ENCODE measurements around the gene LTN1. TPM values are rescaled to one million over a fixed set of nuclear protein-coding genes. Genes with fewer than 3 reads are reported as not detected.
"Not testable (repeated sequence)": the region's sequence is repeated elsewhere in the genome, so short reads cannot be mapped to it uniquely, and the experiment has no call there.

The LTN1 gene
- polyA plus RNA-seq, 2 of the 4 experiments (the other 2 are of a cell fraction) = 6.9 to 12.3 TPM

DNA sequence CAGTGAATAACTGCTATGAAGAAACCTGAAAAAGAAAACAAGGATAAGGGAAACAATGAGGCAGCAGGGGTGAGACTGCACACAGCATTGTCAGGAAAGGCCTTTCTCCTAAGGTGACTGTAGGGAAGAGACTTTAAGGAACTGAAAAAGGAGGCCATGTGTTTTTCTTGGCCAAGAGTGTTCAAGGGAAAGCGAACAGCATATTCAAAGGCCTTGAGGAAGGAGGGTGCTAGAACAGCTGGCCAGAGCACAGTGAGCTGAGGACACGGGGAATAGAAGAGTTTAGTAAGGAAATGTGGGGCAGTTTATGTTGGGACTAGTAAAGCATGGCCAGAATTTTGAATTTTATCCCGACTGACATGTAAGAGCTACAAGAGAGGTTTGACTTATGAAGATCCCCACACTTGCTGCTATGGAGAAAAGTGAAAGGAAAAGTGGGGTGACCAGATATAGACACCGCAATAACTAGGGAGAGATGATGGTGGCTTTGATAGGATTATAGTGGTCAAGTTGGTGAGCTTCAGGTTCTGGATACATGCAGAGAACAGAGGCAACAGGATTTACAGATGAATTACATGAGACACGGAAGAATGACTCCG, 25.1 kb upstream of the LTN1 start:
- TF ChIP-seq FOXS1 (CRISPR knock-in tag; IDR thresholded peaks at IDR 0.05) (no peak), JUN (IDR thresholded peaks at IDR 0.05) (no peak), CHD2 (IDR thresholded peaks at IDR 0.05; ENCODE audit: low read length, partially characterized antibody) (no peak), RCOR1 (IDR thresholded peaks at IDR 0.05; ENCODE audit: low read depth, low read length) (no peak), CBX8 (IDR thresholded peaks at IDR 0.05) (no peak), PHF8 (IDR thresholded peaks at IDR 0.05; ENCODE audit: borderline replicate concordance, low read depth) (no peak), POLR2AphosphoS2 (conservative IDR thresholded peaks at IDR 0.05; ENCODE audit: low read length) (no peak), EHF (CRISPR knock-in tag; IDR thresholded peaks at IDR 0.05) (no peak), SREBF2 (IDR thresholded peaks at IDR 0.05) (no peak), TP53 (CRISPR knock-in tag; IDR thresholded peaks at IDR 0.05) (no peak)
- Histone ChIP-seq H3K4me1 (peaks cover 13% of the 10 kb centered on the region; the same call in 2 of the 3 replicates), H3K4me3 (peak overlapping the region; percentile 98), H3K9me3 (no peaks in the 10 kb centered on the region), H3K4me2 (peak overlapping the region; percentile 97), H3K27ac (peak overlapping the region; percentile 94 to 96; a peak in 5 of 6 replicates)
- DNase-seq (ENCODE audit: low read depth in 1 of 2, low spot score in 1 of 2) = no peak
- no peak for ATAC-seq
- ChIA-PET CTCF (interaction anchor here (0.6 kb wide), 1 partner anchor 10 kb away, joined by 3 read pairs; no protein-coding TSS in a partner anchor), POLR2A (interaction anchor here (3.2 kb wide), 1 partner anchor 15 kb away, joined by 40 read pairs; no protein-coding TSS in a partner anchor)
- WGBS (ENCODE audit: missing lambda C conversion rate) = 54% methylated on average over 6 of the region's 6 CpGs
- no peak for FAIRE-seq

DNA sequence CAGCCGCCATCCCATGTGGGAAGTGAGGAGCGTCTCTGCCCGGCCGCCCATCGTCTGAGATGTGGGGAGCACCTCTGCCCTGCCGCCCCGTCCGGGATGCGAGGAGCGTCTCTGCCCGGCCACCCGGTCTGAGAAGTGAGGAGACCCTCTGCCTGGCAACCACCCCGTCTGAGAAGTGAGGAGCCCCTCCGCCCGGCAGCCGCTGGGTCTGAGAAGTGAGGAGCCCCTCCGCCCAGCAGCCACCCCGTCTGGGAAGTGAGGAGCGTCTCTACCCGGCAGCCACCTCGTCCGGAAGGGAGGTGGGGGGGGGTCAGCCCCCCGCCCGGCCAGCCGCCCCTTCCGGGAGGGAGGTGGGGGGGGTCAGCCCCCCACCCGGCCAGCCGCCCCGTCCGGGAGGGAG, 18.6 kb upstream of the LTN1 start:
- H3K4me2 ChIP-seq; H3K9me3 ChIP-seq; ATAC-seq; DNase-seq (ENCODE audit: low read depth in 1 of 2, low spot score in 1 of 2); H3K4me3 ChIP-seq; POLR2A ChIA-PET; H3K27ac ChIP-seq; H3K4me1 ChIP-seq; CTCF ChIA-PET; FAIRE-seq: not testable (repeated sequence)
- WGBS (ENCODE audit: missing lambda C conversion rate) = no CpG with 5 or more reads among the region's 30 CpGs

DNA sequence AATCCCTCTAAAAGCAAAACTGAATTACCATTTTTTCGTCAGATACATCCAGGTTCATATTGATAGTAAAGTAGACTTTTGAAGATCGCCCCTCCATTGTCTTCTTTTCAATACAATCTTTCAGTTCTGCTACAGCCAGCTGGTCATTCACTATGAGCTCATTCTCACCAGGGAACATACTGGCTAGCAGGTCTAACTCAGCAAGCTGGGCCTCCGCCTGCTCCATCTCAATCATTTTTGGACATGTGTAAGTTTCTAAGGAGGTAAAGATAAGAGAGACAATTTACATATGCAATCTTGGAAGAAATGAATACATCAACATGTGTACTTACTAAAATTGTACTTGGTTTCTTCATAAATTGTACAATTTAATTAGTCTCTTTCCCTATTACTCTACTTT, 15.7 kb upstream of the LTN1 start:
- TF ChIP-seq, protein P1, sequence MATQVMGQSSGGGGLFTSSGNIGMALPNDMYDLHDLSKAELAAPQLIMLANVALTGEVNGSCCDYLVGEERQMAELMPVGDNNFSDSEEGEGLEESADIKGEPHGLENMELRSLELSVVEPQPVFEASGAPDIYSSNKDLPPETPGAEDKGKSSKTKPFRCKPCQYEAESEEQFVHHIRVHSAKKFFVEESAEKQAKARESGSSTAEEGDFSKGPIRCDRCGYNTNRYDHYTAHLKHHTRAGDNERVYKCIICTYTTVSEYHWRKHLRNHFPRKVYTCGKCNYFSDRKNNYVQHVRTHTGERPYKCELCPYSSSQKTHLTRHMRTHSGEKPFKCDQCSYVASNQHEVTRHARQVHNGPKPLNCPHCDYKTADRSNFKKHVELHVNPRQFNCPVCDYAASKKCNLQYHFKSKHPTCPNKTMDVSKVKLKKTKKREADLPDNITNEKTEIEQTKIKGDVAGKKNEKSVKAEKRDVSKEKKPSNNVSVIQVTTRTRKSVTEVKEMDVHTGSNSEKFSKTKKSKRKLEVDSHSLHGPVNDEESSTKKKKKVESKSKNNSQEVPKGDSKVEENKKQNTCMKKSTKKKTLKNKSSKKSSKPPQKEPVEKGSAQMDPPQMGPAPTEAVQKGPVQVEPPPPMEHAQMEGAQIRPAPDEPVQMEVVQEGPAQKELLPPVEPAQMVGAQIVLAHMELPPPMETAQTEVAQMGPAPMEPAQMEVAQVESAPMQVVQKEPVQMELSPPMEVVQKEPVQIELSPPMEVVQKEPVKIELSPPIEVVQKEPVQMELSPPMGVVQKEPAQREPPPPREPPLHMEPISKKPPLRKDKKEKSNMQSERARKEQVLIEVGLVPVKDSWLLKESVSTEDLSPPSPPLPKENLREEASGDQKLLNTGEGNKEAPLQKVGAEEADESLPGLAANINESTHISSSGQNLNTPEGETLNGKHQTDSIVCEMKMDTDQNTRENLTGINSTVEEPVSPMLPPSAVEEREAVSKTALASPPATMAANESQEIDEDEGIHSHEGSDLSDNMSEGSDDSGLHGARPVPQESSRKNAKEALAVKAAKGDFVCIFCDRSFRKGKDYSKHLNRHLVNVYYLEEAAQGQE (IDR thresholded peaks at IDR 0.05) = no peak
- TF ChIP-seq MAZ (IDR thresholded peaks at IDR 0.05; ENCODE audit: borderline replicate concordance, low read depth, low read length) (no peak), JUNB (IDR thresholded peaks at IDR 0.05) (no peak), HEYL (CRISPR knock-in tag; IDR thresholded peaks at IDR 0.05) (no peak), CBX2 (IDR thresholded peaks at IDR 0.05; ENCODE audit: borderline replicate concordance, low read depth) (no peak), PHF8 (IDR thresholded peaks at IDR 0.05; ENCODE audit: borderline replicate concordance, low read depth) (no peak), TFCP2L1 (CRISPR knock-in tag; IDR thresholded peaks at IDR 0.05) (no peak), RCOR1 (IDR thresholded peaks at IDR 0.05; ENCODE audit: low read depth, low read length) (no peak), SMC3 (IDR thresholded peaks at IDR 0.05) (no peak)
- TF ChIP-seq, protein P2, sequence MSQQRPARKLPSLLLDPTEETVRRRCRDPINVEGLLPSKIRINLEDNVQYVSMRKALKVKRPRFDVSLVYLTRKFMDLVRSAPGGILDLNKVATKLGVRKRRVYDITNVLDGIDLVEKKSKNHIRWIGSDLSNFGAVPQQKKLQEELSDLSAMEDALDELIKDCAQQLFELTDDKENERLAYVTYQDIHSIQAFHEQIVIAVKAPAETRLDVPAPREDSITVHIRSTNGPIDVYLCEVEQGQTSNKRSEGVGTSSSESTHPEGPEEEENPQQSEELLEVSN (IDR thresholded peaks at IDR 0.05; ENCODE audit: borderline replicate concordance, low read depth) = no peak
- Histone ChIP-seq H3K4me1 (no peaks in the 10 kb centered on the region), H3K27ac (no peak overlapping the region), H3K4me3 (no peak overlapping the region), H3K9me3 (no peaks in the 10 kb centered on the region), H3K4me2 (no peak overlapping the region)
- no peak for FAIRE-seq
- ChIA-PET POLR2A (interaction anchor here (0.7 kb wide), 1 partner anchor 11 kb away, joined by 3 read pairs; the partner anchor contains the start of gene RWDD2B), CTCF (interaction anchor here (0.8 kb wide), 1 partner anchor 9 kb away, joined by 3 read pairs; no protein-coding TSS in a partner anchor)
- WGBS (ENCODE audit: missing lambda C conversion rate) = 88% methylated on average over 3 of the region's 3 CpGs
- no peak for ATAC-seq
- no peak for DNase-seq (ENCODE audit: low read depth in 1 of 2, low spot score in 1 of 2)

Measured in A549 (cell line).